Activated naive CD8-positive, alpha-beta T cell (primary cell): Measurements from ENCODE around the gene TRMT13.
A peak's percentile ranks its signal among the peaks of the same experiment; 100 is the strongest.

Experiments used
- H3K27ac Mint-ChIP-seq: one replicate; pipeline ENCODE4 v1.8.0; 2021; ENCODE audit warnings: mixed read lengths
- H3K27me3 Mint-ChIP-seq: one replicate; pipeline ENCODE4 v1.8.0; 2021; ENCODE audit warnings: mixed read lengths
- H3K36me3 Mint-ChIP-seq: one replicate; pipeline ENCODE4 v1.8.0; 2021; ENCODE audit warnings: mixed read lengths
- H3K4me1 Mint-ChIP-seq: one replicate; pipeline ENCODE4 v1.8.0; 2021; ENCODE audit warnings: low read depth, mixed read lengths
- H3K4me3 Mint-ChIP-seq: one replicate; pipeline ENCODE4 v1.8.0; 2021; ENCODE audit warnings: mild to moderate bottlenecking, mixed read lengths
- H3K9me3 Mint-ChIP-seq: one replicate; pipeline ENCODE4 v1.8.0; 2021; ENCODE audit warnings: low read depth, mixed read lengths

TRMT13 gene

GRCh38 chr1:100137602-100138001 lies 4.6 kb downstream of the TRMT13 start:
- Mint-ChIP-seq H3K27me3 (no peaks in the 10 kb centered on the region), H3K4me1 (peaks cover 30% of the 10 kb centered on the region), H3K4me3 (no peak overlapping the region), H3K9me3 (no peaks in the 10 kb centered on the region), H3K27ac (no peak overlapping the region), H3K36me3 (peaks cover 7% of the 10 kb centered on the region)

GRCh38 chr1:100141192-100141591 lies 8.2 kb downstream of the TRMT13 start:
- H3K4me3 Mint-ChIP-seq, result no peak overlapping the region
- H3K9me3 Mint-ChIP-seq, result no peaks in the 10 kb centered on the region
- no peaks in the 10 kb centered on the region for H3K27me3 Mint-ChIP-seq
- H3K4me1 Mint-ChIP-seq, result peaks cover 6% of the 10 kb centered on the region
- peaks cover 11% of the 10 kb centered on the region for H3K36me3 Mint-ChIP-seq
- H3K27ac Mint-ChIP-seq, result no peak overlapping the region

- Mint-ChIP-seq H3K4me1 (peaks cover 6% of the 10 kb centered on the region), H3K27ac (peak overlapping the region; percentile 13), H3K9me3 (no peaks in the 10 kb centered on the region), H3K27me3 (no peaks in the 10 kb centered on the region), H3K36me3 (peaks cover 11% of the 10 kb centered on the region), H3K4me3 (no peak overlapping the region)
These were observed 9.4 kb downstream of the TRMT13 start for GRCh38 chr1:100142343-100142742.

GRCh38 chr1:100145116-100145515 lies 12.2 kb downstream of the TRMT13 start:
- Mint-ChIP-seq H3K27me3 (no peaks in the 10 kb centered on the region), H3K4me3 (no peak overlapping the region), H3K27ac (no peak overlapping the region)

GRCh38 chr1:100146958-100147357 lies 14.0 kb downstream of the TRMT13 start:
- peaks cover 11% of the 10 kb centered on the region for H3K36me3 Mint-ChIP-seq

More at GRCh38 chr1:100145116-100145515, 12.2 kb downstream of the TRMT13 start:
- Mint-ChIP-seq H3K9me3 (no peaks in the 10 kb centered on the region), H3K4me1 (peaks cover 3% of the 10 kb centered on the region), H3K36me3 (peaks cover 8% of the 10 kb centered on the region)

GRCh38 chr1:100147875-100148274 lies 14.9 kb downstream of the TRMT13 start:
- H3K9me3 Mint-ChIP-seq, result no peaks in the 10 kb centered on the region
- H3K27me3 Mint-ChIP-seq, result no peaks in the 10 kb centered on the region
- peaks cover 7% of the 10 kb centered on the region for H3K36me3 Mint-ChIP-seq
- H3K4me3 Mint-ChIP-seq, result no peak overlapping the region
- peaks cover 6% of the 10 kb centered on the region for H3K4me1 Mint-ChIP-seq
- H3K27ac Mint-ChIP-seq, result no peak overlapping the region

More at GRCh38 chr1:100146958-100147357, 14.0 kb downstream of the TRMT13 start:
- Mint-ChIP-seq H3K9me3 (no peaks in the 10 kb centered on the region), H3K4me3 (no peak overlapping the region), H3K27ac (no peak overlapping the region), H3K4me1 (peaks cover 3% of the 10 kb centered on the region), H3K27me3 (no peaks in the 10 kb centered on the region)

- Mint-ChIP-seq H3K27me3 (no peaks in the 10 kb centered on the region), H3K4me3 (no peak overlapping the region), H3K9me3 (no peaks in the 10 kb centered on the region), H3K36me3 (peaks cover 3% of the 10 kb centered on the region), H3K27ac (no peak overlapping the region), H3K4me1 (peaks cover 6% of the 10 kb centered on the region)
These were observed 18.7 kb downstream of the TRMT13 start for GRCh38 chr1:100151679-100152078.

GRCh38 chr1:100152271-100152670 lies 19.3 kb downstream of the TRMT13 start:
- Mint-ChIP-seq H3K9me3 (no peaks in the 10 kb centered on the region), H3K4me1 (peaks cover 6% of the 10 kb centered on the region), H3K36me3 (peaks cover 3% of the 10 kb centered on the region), H3K27me3 (no peaks in the 10 kb centered on the region), H3K4me3 (no peak overlapping the region), H3K27ac (peak overlapping the region; percentile 13)

- Mint-ChIP-seq H3K4me1 (no peaks in the 10 kb centered on the region), H3K9me3 (no peaks in the 10 kb centered on the region), H3K36me3 (peaks cover 8% of the 10 kb centered on the region), H3K4me3 (no peak overlapping the region), H3K27ac (no peak overlapping the region), H3K27me3 (no peaks in the 10 kb centered on the region)
These were observed 29.9 kb downstream of the TRMT13 start for GRCh38 chr1:100162881-100163280.

- Mint-ChIP-seq H3K4me1 (no peaks in the 10 kb centered on the region), H3K36me3 (peaks cover 8% of the 10 kb centered on the region), H3K9me3 (no peaks in the 10 kb centered on the region), H3K27ac (no peak overlapping the region), H3K27me3 (no peaks in the 10 kb centered on the region), H3K4me3 (no peak overlapping the region)
These were observed 31.3 kb downstream of the TRMT13 start for GRCh38 chr1:100164216-100164615.

- H3K4me3 Mint-ChIP-seq, result no peak overlapping the region
- no peaks in the 10 kb centered on the region for H3K27me3 Mint-ChIP-seq
- no peaks in the 10 kb centered on the region for H3K4me1 Mint-ChIP-seq
- no peaks in the 10 kb centered on the region for H3K9me3 Mint-ChIP-seq
- H3K27ac Mint-ChIP-seq, result no peak overlapping the region
- peaks cover 8% of the 10 kb centered on the region for H3K36me3 Mint-ChIP-seq
These were observed 31.7 kb downstream of the TRMT13 start for GRCh38 chr1:100164702-100165101.

- Mint-ChIP-seq H3K4me1 (no peaks in the 10 kb centered on the region), H3K9me3 (no peaks in the 10 kb centered on the region), H3K4me3 (no peak overlapping the region), H3K36me3 (peaks cover 11% of the 10 kb centered on the region), H3K27me3 (no peaks in the 10 kb centered on the region), H3K27ac (no peak overlapping the region)
These were observed 35.1 kb downstream of the TRMT13 start for GRCh38 chr1:100168051-100168450.

- Mint-ChIP-seq H3K27me3 (no peaks in the 10 kb centered on the region), H3K4me3 (no peak overlapping the region), H3K4me1 (no peaks in the 10 kb centered on the region), H3K36me3 (peaks cover 6% of the 10 kb centered on the region), H3K9me3 (peaks cover under 1% of the 10 kb centered on the region), H3K27ac (no peak overlapping the region)
These were observed 44.5 kb downstream of the TRMT13 start for GRCh38 chr1:100177295-100178041.

- Mint-ChIP-seq H3K9me3 (peaks cover 5% of the 10 kb centered on the region), H3K4me1 (no peaks in the 10 kb centered on the region), H3K4me3 (no peak within 1 kb of the TSS), H3K27ac (no peak within 1 kb of the TSS), H3K27me3 (no peaks in the 10 kb centered on the region), H3K36me3 (peaks cover 6% of the 10 kb centered on the region)
These were observed 45.1 kb downstream of the TRMT13 start, which contains the start of gene LRRC39 for GRCh38 chr1:100178091-100178490. Gene LRRC39 (minus strand): TSS chr1:100178256. CDS start chr1:100168516, 9,740 bp downstream.

- Mint-ChIP-seq H3K4me3 (no peak overlapping the region), H3K27ac (no peak overlapping the region), H3K36me3 (peaks cover 5% of the 10 kb centered on the region), H3K4me1 (no peaks in the 10 kb centered on the region), H3K27me3 (no peaks in the 10 kb centered on the region), H3K9me3 (peaks cover 5% of the 10 kb centered on the region)
These were observed 50.4 kb downstream of the TRMT13 start for GRCh38 chr1:100183370-100183769.

- H3K9me3 Mint-ChIP-seq, result peaks cover 5% of the 10 kb centered on the region
- no peaks in the 10 kb centered on the region for H3K4me1 Mint-ChIP-seq
- H3K27me3 Mint-ChIP-seq, result no peaks in the 10 kb centered on the region
- no peak overlapping the region for H3K4me3 Mint-ChIP-seq
- no peak overlapping the region for H3K27ac Mint-ChIP-seq
- H3K36me3 Mint-ChIP-seq, result peaks cover 5% of the 10 kb centered on the region
These were observed 51.6 kb downstream of the TRMT13 start for GRCh38 chr1:100184536-100184935.
